A549 (cell line): ENCODE data around the gene BRSK2. TPM values are rescaled to one million over a fixed set of nuclear protein-coding genes. Genes with fewer than 3 reads are reported as not detected.

Source experiments
- ATAC-seq, 2 experiments: fragments of 200-7000 bp in 1 of 2; fragments of >200 bp in 1 of 2; cut with Nextera tagmentation in 1 of 2; cut with Tn5 transposase in 1 of 2; 3 replicates each; pipeline versions ENCODE4 v1.8.0 to v1.9.1; 2018 to 2020; ENCODE audit warnings: mild to moderate bottlenecking in 1 of 2, moderate library complexity in 1 of 2
- CTCF ChIA-PET: fragments of 300-600 bp; sonication (Branson Sonifier 250); formaldehyde crosslinking; extraction: SDS; loops from one replicate; lab custom pipeline; 2021; ENCODE audit warnings: antibody characterized with exemption, inconsistent platforms; lab: Yijun Ruan, JAX
- POLR2A ChIA-PET: fragments of 350-600 bp; formaldehyde crosslinking; extraction: SDS; loops from one replicate; lab custom pipeline; 2021; ENCODE audit warnings: antibody characterized with exemption, inconsistent platforms; lab: Yijun Ruan, JAX
- DNase-seq, 2 experiments: peaks; one replicate each; pipeline versions ENCODE4 v3.0.0 to v3.0.0-alpha.2; 2011 to 2016; ENCODE audit warnings: low read depth in 1 of 2, low spot score in 1 of 2
- FAIRE-seq: peaks from 2 replicates; lab custom pipeline; 2011; peaks lifted over from hg19 to GRCh38; lab: Jason Lieb, UNC
- H3K27ac ChIP-seq, 2 experiments: fragments of >200 bp; sonication (Bioruptor Twin); formaldehyde crosslinking; 3 replicates each; pipeline ENCODE4 v1.5.1; 2016 to 2017
- H3K4me1 ChIP-seq: fragments of >200 bp; sonication (Bioruptor Twin); formaldehyde crosslinking; 3 replicates; pipeline ENCODE4 v1.6.1; 2016
- H3K4me2 ChIP-seq: fragments of >200 bp; sonication (Bioruptor Twin); formaldehyde crosslinking; 3 replicates; pipeline ENCODE4 v1.6.1; 2016
- H3K4me3 ChIP-seq: fragments of >200 bp; sonication (Bioruptor Twin); formaldehyde crosslinking; 3 replicates; pipeline ENCODE4 v1.5.1; 2016
- H3K9me3 ChIP-seq: fragments of >200 bp; sonication (Bioruptor Twin); formaldehyde crosslinking; 3 replicates; pipeline ENCODE4 v1.6.1; 2016
- CEBPB ChIP-seq, 2 experiments: fragments of >200 bp in 1 of 2; sonication (Bioruptor Twin) in 1 of 2; formaldehyde crosslinking in 1 of 2; IDR thresholded peaks; 2 replicates each; pipeline ENCODE4 v1.6.1; 2012 to 2016
- CHD2 ChIP-seq: fragments of 150-350 bp; IDR thresholded peaks from 2 replicates; pipeline ENCODE4 v1.6.1; 2014; ENCODE audit warnings: low read length; ENCODE audit not compliant: partially characterized antibody
- CHD4 ChIP-seq: fragments of 200-600 bp; sonication (generic); IDR thresholded peaks from 2 replicates; pipeline ENCODE4 v1.6.1; 2016; ENCODE audit warnings: antibody characterized with exemption, mild to moderate bottlenecking, borderline replicate concordance
- EHF ChIP-seq: fragments of 250-450 bp; sonication (Bioruptor Pico); IDR thresholded peaks from 2 replicates; pipeline ENCODE4 v1.5.0; 2020; ENCODE audit warnings: mild to moderate bottlenecking
- EHMT2 ChIP-seq: fragments of 200-600 bp; sonication (generic); IDR thresholded peaks from 2 replicates; pipeline ENCODE4 v1.6.1; 2016; ENCODE audit warnings: antibody characterized with exemption, low read depth, mild to moderate bottlenecking, moderate library complexity
- FOXS1 ChIP-seq: fragments of 250-450 bp; sonication (Bioruptor Pico); IDR thresholded peaks from 2 replicates; pipeline ENCODE4 v1.5.0; 2020; ENCODE audit warnings: mild to moderate bottlenecking, moderate library complexity
- HEYL ChIP-seq: fragments of 250-450 bp; sonication (Bioruptor Pico); IDR thresholded peaks from 2 replicates; pipeline ENCODE4 v1.8.0; 2021; ENCODE audit warnings: mild to moderate bottlenecking, moderate library complexity
- HOXA7 ChIP-seq: fragments of 250-450 bp; sonication (Bioruptor Pico); IDR thresholded peaks from 2 replicates; pipeline ENCODE4 v1.5.0; 2020; ENCODE audit warnings: mild to moderate bottlenecking, moderate library complexity
- HOXB5 ChIP-seq: fragments of 250-450 bp; sonication (Bioruptor Pico); IDR thresholded peaks from 2 replicates; pipeline ENCODE4 v1.5.0; 2020; ENCODE audit warnings: mild to moderate bottlenecking, moderate library complexity
- KDM5A ChIP-seq: fragments of 200-600 bp; sonication (generic); IDR thresholded peaks from 2 replicates; pipeline ENCODE4 v1.6.1; 2016; ENCODE audit warnings: antibody characterized with exemption, mild to moderate bottlenecking
- MAFK ChIP-seq: fragments of 450-650 bp; IDR thresholded peaks from 2 replicates; pipeline ENCODE4 v1.6.1; 2014; ENCODE audit not compliant: partially characterized antibody
- PHF8 ChIP-seq: fragments of 200-600 bp; sonication (generic); IDR thresholded peaks from 2 replicates; pipeline ENCODE4 v1.6.1; 2016; ENCODE audit warnings: low read depth, mild to moderate bottlenecking, antibody characterized with exemption, moderate library complexity, borderline replicate concordance
- POLR2A ChIP-seq: IDR thresholded peaks from 2 replicates; pipeline ENCODE4 v1.6.1; 2012; ENCODE audit warnings: mild to moderate bottlenecking, low read length
- RFX5 ChIP-seq: fragments of 450-650 bp; IDR thresholded peaks from 2 replicates; pipeline ENCODE4 v1.7.1; 2014; ENCODE audit warnings: antibody characterized with exemption, mild to moderate bottlenecking, moderate library complexity
- SREBF2 ChIP-seq: fragments of 450-650 bp; IDR thresholded peaks from 2 replicates; pipeline ENCODE4 v1.6.1; 2014; ENCODE audit warnings: mild to moderate bottlenecking, moderate library complexity
- ZC3H11A ChIP-seq: fragments of 450-650 bp; IDR thresholded peaks from 2 replicates; pipeline ENCODE4 v1.6.1; 2014; ENCODE audit warnings: antibody characterized with exemption, mild to moderate bottlenecking
- ZNF302 ChIP-seq: fragments of 250-450 bp; sonication (Bioruptor Pico); IDR thresholded peaks from 2 replicates; pipeline ENCODE4 v1.9.0; 2021; ENCODE audit warnings: inconsistent platforms, mild to moderate bottlenecking, moderate library complexity
- WGBS: methylation state at CpG from one replicate; pipeline ENCODE4 v1.1.6; 2017; ENCODE audit errors: missing lambda C conversion rate; 5-methylcytosine and 5-hydroxymethylcytosine counted together
- polyA plus RNA-seq, 4 experiments: library from polyadenylated mRNA; depleted of rRNA in 3 of 4; stranded (reverse); fragments of >200 nt; fragmentation: RNase III in 1 of 4; extraction: RNeasy Plus Mini Kit Qiagen cat#74134 plus additional on column Dnase treatment in 1 of 4; gene quantifications; 2 replicates in 3 of 4; 3 replicates in 1 of 4; pipeline ENCODE4 v1.2.3, GENCODE V29; 2011 to 2017
- TF ChIP-seq, protein P1 (sequence below): fragments of 150-350 bp; IDR thresholded peaks from 2 replicates; pipeline ENCODE4 v1.6.1; 2014; ENCODE audit warnings: low read depth, mild to moderate bottlenecking, low read length
- TF ChIP-seq, protein P2 (sequence below): IDR thresholded peaks from 2 replicates; pipeline ENCODE4 v1.6.1; 2012
- TF ChIP-seq, protein P3 (sequence below): fragments of 250-450 bp; sonication (Bioruptor Pico); IDR thresholded peaks from 2 replicates; pipeline ENCODE4 v1.5.0; 2021; ENCODE audit warnings: mild to moderate bottlenecking, moderate library complexity, borderline replicate concordance
- TF ChIP-seq, protein P4 (sequence below): IDR thresholded peaks from 2 replicates; pipeline ENCODE4 v1.6.1; 2012

The BRSK2 gene
- polyA plus RNA-seq, 2 of the 4 experiments (the other 2 are of a cell fraction), result 3.8 to 10.1 TPM

DNA sequence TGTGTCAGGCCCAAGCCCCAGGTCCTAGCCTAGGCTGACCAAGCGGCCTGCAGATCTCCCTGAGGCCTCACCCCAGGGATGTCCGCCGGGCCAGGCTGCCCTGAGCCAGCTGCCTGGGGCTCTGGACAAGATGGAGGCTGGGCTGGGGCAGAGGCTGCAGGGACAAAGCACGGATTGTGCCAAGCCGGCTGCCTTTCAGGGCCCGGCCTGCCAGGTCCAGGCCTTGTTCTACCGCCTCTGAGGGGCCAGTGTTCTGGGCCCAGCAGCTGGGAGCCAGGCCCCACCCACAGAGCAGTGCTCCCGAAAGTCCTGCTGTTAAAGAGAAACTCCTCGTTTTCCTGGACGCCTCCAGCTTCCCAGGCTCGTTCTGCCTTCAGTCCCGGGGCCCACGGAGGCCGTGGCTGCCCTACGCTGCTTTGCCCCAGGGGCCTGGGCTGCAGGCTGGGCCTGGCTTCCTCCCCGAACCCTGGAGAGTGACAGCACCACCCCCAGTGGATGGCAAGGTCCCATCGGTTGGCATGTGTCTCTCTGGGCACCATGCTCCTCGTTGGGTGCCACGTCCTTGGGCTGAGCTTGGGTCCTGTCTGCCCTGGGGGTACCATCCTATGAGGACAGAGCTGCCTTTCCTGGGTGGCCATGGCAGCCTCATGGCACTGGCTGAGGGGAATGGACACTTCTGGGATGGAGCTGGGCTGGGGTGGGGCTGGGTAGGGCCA is 7.6 kb downstream of the BRSK2 start:
- no peak overlapping the region for H3K4me3 ChIP-seq
- H3K4me1 ChIP-seq, result no peaks in the 10 kb centered on the region
- DNase-seq (no peak), ATAC-seq (no peak), FAIRE-seq (no peak)
- ChIA-PET CTCF (no interaction called here), POLR2A (no interaction called here)
- no peak overlapping the region for H3K4me2 ChIP-seq
- no peak overlapping the region for H3K27ac ChIP-seq
- WGBS, result 95% methylated on average over 10 of the region's 19 CpGs
- no peak for TF ChIP-seq RFX5
- no peak for TF ChIP-seq ZC3H11A
- no peak for TF ChIP-seq CHD4
- no peak for TF ChIP-seq MAFK
- TF ChIP-seq, protein P1, sequence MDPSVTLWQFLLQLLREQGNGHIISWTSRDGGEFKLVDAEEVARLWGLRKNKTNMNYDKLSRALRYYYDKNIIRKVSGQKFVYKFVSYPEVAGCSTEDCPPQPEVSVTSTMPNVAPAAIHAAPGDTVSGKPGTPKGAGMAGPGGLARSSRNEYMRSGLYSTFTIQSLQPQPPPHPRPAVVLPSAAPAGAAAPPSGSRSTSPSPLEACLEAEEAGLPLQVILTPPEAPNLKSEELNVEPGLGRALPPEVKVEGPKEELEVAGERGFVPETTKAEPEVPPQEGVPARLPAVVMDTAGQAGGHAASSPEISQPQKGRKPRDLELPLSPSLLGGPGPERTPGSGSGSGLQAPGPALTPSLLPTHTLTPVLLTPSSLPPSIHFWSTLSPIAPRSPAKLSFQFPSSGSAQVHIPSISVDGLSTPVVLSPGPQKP, result no peak
- no peak for TF ChIP-seq EHF (CRISPR knock-in tag)
- no peak for TF ChIP-seq KDM5A
- TF ChIP-seq FOXS1, result no peak
- TF ChIP-seq, protein P2, sequence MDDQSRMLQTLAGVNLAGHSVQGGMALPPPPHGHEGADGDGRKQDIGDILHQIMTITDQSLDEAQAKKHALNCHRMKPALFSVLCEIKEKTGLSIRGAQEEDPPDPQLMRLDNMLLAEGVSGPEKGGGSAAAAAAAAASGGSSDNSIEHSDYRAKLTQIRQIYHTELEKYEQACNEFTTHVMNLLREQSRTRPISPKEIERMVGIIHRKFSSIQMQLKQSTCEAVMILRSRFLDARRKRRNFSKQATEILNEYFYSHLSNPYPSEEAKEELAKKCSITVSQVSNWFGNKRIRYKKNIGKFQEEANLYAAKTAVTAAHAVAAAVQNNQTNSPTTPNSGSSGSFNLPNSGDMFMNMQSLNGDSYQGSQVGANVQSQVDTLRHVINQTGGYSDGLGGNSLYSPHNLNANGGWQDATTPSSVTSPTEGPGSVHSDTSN, result no peak
- TF ChIP-seq ZNF302 (CRISPR knock-in tag), result no peak
- no peaks in the 10 kb centered on the region for H3K9me3 ChIP-seq

DNA sequence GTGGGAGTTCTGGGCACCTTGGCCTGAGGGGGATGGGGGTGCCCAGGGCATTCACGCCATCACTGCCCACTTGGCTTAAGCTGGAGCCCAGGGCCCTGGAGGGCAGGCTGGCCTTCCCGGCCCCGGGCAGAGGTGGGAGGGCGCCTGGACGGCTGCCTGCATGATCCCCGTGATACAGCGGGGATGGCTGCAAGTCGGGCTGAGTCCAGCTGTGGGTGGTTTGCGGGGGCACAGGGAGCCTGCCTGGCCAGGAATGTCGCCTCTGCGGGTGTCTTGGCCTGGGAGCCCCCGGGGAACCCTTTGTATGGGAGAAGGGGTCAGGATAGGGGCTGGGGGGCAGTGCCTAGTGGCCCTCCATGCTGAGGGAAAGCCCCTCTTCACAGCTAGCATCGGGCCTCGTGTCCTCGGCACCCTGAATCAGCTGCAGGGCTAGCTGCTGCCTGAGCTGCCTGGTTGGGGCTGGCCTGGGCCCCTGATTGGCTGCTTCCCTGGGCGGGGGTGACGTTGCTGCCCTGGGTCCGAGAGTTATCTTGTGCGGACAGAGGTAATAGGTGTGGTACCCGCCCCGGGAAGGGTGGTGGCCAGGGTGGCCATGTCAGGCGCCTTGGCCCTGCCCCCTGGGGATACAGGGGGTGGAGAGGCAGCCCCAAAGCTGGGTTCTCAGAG is 8.3 kb downstream of the BRSK2 start:
- H3K27ac ChIP-seq, result no peak overlapping the region
- H3K4me1 ChIP-seq, result no peaks in the 10 kb centered on the region
- ChIA-PET CTCF (interaction anchor here (0.9 kb wide), 1 partner anchor 22 kb away, joined by 5 read pairs; no protein-coding TSS in a partner anchor), POLR2A (no interaction called here)
- no peaks in the 10 kb centered on the region for H3K9me3 ChIP-seq
- FAIRE-seq, result no peak
- TF ChIP-seq HEYL (CRISPR knock-in tag) (no peak), CHD2 (no peak), SREBF2 (no peak), POLR2A (no peak), CEBPB (IDR thresholded peaks at IDR 0.05) (no peak), FOXS1 (no peak), HOXB5 (CRISPR knock-in tag) (no peak), ZNF302 (CRISPR knock-in tag) (no peak), PHF8 (no peak), HOXA7 (no peak), EHMT2 (no peak)
- TF ChIP-seq, protein P3, sequence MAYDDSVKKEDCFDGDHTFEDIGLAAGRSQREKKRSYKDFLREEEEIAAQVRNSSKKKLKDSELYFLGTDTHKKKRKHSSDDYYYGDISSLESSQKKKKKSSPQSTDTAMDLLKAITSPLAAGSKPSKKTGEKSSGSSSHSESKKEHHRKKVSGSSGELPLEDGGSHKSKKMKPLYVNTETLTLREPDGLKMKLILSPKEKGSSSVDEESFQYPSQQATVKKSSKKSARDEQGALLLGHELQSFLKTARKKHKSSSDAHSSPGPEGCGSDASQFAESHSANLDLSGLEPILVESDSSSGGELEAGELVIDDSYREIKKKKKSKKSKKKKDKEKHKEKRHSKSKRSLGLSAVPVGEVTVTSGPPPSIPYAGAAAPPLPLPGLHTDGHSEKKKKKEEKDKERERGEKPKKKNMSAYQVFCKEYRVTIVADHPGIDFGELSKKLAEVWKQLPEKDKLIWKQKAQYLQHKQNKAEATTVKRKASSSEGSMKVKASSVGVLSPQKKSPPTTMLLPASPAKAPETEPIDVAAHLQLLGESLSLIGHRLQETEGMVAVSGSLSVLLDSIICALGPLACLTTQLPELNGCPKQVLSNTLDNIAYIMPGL (CRISPR knock-in tag), result no peak
- TF ChIP-seq, protein P1, result no peak
- TF ChIP-seq, protein P4, sequence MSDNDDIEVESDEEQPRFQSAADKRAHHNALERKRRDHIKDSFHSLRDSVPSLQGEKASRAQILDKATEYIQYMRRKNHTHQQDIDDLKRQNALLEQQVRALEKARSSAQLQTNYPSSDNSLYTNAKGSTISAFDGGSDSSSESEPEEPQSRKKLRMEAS, result no peak
- H3K4me2 ChIP-seq, result no peak overlapping the region
- no peak for DNase-seq
- no peak for ATAC-seq
- no peak overlapping the region for H3K4me3 ChIP-seq
- WGBS, result 63% methylated on average over 7 of the region's 22 CpGs
